ENCODE measurements around the gene TSPO.

- TF ChIP-seq TARDBP (IDR thresholded peaks at IDR 0.05): no peak
- TF ChIP-seq SP1 (IDR thresholded peaks at IDR 0.05): no peak
- TF ChIP-seq FOXK2 (IDR thresholded peaks at IDR 0.05): no peak
- no peak for TF ChIP-seq FOXA1 (IDR thresholded peaks at IDR 0.05)
- TF ChIP-seq LEF1 (IDR thresholded peaks at IDR 0.05; ENCODE audit: borderline replicate concordance): no peak
- no peak for TF ChIP-seq HDGF (IDR thresholded peaks at IDR 0.05; ENCODE audit: borderline replicate concordance)
- no peak for TF ChIP-seq BHLHE40 (IDR thresholded peaks at IDR 0.05; ENCODE audit: borderline replicate concordance)
- TF ChIP-seq SUZ12 (IDR thresholded peaks at IDR 0.05): no peak
- TF ChIP-seq ARNT (IDR thresholded peaks at IDR 0.05): no peak
- no peak for TF ChIP-seq ELF4 (IDR thresholded peaks at IDR 0.05)
- no peak for TF ChIP-seq PKNOX1 (IDR thresholded peaks at IDR 0.05)
These were observed 13.3 kb downstream of the TSPO start for GRCh38 chr22:43164636-43165035.
